IMR-90 (cell line): ENCODE data around the gene LRRC72. TPM values are rescaled to one million over a fixed set of nuclear protein-coding genes. Genes with fewer than 3 reads are reported as not detected.
A peak's percentile ranks its signal among the peaks of the same experiment; 100 is the strongest.

ENCODE experiments used
- ATAC-seq: fragments of 200-7000 bp; cut with Tn5 transposase; 2 replicates; pipeline ENCODE4 v1.9.1; 2020; ENCODE audit warnings: low read depth, mild to moderate bottlenecking, moderate library complexity
- BruUV-seq: library from RNA; stranded (reverse); fragments of 400-500 nt; replicated peaks from 2 replicates; lab custom pipeline; 2021; lab: Mats Ljungman, UMichigan
- CTCF ChIA-PET: fragments of 300-600 bp; formaldehyde crosslinking; extraction: SDS; loops from one replicate; lab custom pipeline; 2021; ENCODE audit warnings: antibody characterized with exemption; lab: Yijun Ruan, JAX
- POLR2A ChIA-PET: fragments of 300-600 bp; sonication (Branson Sonifier 250); formaldehyde crosslinking; loops from one replicate; lab custom pipeline; 2022; ENCODE audit warnings: antibody characterized with exemption; ENCODE audit not compliant: unreplicated experiment; lab: Charles Lee
- DNase-seq: peaks from one replicate; pipeline ENCODE4 v3.0.0; 2013
- H2AFZ ChIP-seq: replicated peaks from 2 replicates; pipeline ENCODE3; 2013; ENCODE audit warnings: low read length, mild to moderate bottlenecking; ENCODE audit not compliant: poor library complexity
- H2AK5ac ChIP-seq: 2 replicates; pipeline ENCODE4 v1.6.1; 2013; ENCODE audit warnings: low read depth, low read length, inconsistent platforms
- H2AK9ac ChIP-seq: replicated peaks from 2 replicates; pipeline ENCODE3; 2013; ENCODE audit warnings: mild to moderate bottlenecking, low read depth, low read length, moderate library complexity; ENCODE audit not compliant: poor library complexity
- H2BK120ac ChIP-seq: 2 replicates; pipeline ENCODE4 v1.6.1; 2013; ENCODE audit warnings: low read depth, low read length, inconsistent platforms
- H2BK15ac ChIP-seq: 3 replicates; pipeline ENCODE4 v1.6.1; 2013; ENCODE audit warnings: low read depth, low read length, inconsistent platforms
- H2BK20ac ChIP-seq: 2 replicates; pipeline ENCODE4 v1.6.1; 2013; ENCODE audit warnings: low read depth, mild to moderate bottlenecking, inconsistent platforms, low read length, moderate library complexity
- H2BK5ac ChIP-seq: 2 replicates; pipeline ENCODE4 v1.6.1; 2013; ENCODE audit warnings: mild to moderate bottlenecking, low read depth, low read length, inconsistent platforms; ENCODE audit not compliant: poor library complexity, severe bottlenecking
- H3K14ac ChIP-seq: replicated peaks from 2 replicates; pipeline ENCODE4 v1.6.1; 2013; ENCODE audit warnings: low read depth, low read length, inconsistent platforms
- H3K18ac ChIP-seq: 2 replicates; pipeline ENCODE4 v1.6.1; 2013; ENCODE audit warnings: low read depth, low read length, control low read depth
- H3K23ac ChIP-seq: 2 replicates; pipeline ENCODE4 v1.6.1; 2013; ENCODE audit warnings: low read depth, low read length, inconsistent platforms
- H3K27ac ChIP-seq: 2 replicates; pipeline ENCODE4 v1.5.1; 2013; ENCODE audit warnings: mild to moderate bottlenecking, control low read depth, low read length; ENCODE audit not compliant: insufficient read depth
- H3K27me3 ChIP-seq: 2 replicates; pipeline ENCODE4 v1.6.1; 2013; ENCODE audit warnings: low read length; ENCODE audit not compliant: control insufficient read depth, insufficient read depth
- H3K36me3 ChIP-seq: 2 replicates; pipeline ENCODE4 v1.6.1; 2013; ENCODE audit warnings: low read length, mixed read lengths; ENCODE audit not compliant: control insufficient read depth, insufficient read depth
- H3K4ac ChIP-seq: 2 replicates; pipeline ENCODE4 v1.6.1; 2013; ENCODE audit warnings: low read depth, low read length, inconsistent platforms
- H3K4me1 ChIP-seq: 2 replicates; pipeline ENCODE4 v1.6.1; 2013; ENCODE audit warnings: low read length, mixed read lengths; ENCODE audit not compliant: control insufficient read depth, insufficient read depth
- H3K4me2 ChIP-seq: 2 replicates; pipeline ENCODE4 v1.6.1; 2013; ENCODE audit warnings: low read depth, mild to moderate bottlenecking, control low read depth, low read length, moderate library complexity
- H3K4me3 ChIP-seq: 2 replicates; pipeline ENCODE4 v1.5.1; 2013; ENCODE audit warnings: low read depth, mild to moderate bottlenecking, control low read depth, low read length, moderate library complexity; ENCODE audit not compliant: insufficient read depth
- H3K56ac ChIP-seq: 2 replicates; pipeline ENCODE4 v1.6.1; 2013; ENCODE audit warnings: low read length, inconsistent platforms; ENCODE audit not compliant: insufficient read depth; ENCODE audit errors: extremely low read depth
- H3K79me1 ChIP-seq, 2 experiments: 2 replicates each; pipeline ENCODE4 v1.6.1; 2013; ENCODE audit warnings: low read length in 2 of 2, inconsistent platforms in 1 of 2, low read depth in 1 of 2
- H3K9ac ChIP-seq: 2 replicates; pipeline ENCODE4 v1.6.1; 2013; ENCODE audit warnings: low read depth, low read length, control low read depth
- H3K9me1 ChIP-seq: 2 replicates; pipeline ENCODE4 v1.6.1; 2013; ENCODE audit warnings: low read length, inconsistent platforms; ENCODE audit not compliant: insufficient read depth
- H3K9me3 ChIP-seq: 2 replicates; pipeline ENCODE4 v1.6.1; 2013; ENCODE audit warnings: low read length; ENCODE audit not compliant: control insufficient read depth, insufficient read depth
- H4K20me1 ChIP-seq: 2 replicates; pipeline ENCODE4 v1.6.1; 2013; ENCODE audit warnings: low read length, inconsistent platforms; ENCODE audit not compliant: insufficient read depth
- H4K5ac ChIP-seq: 2 replicates; pipeline ENCODE4 v1.6.1; 2013; ENCODE audit warnings: mild to moderate bottlenecking, low read depth, low read length, control low read depth
- H4K8ac ChIP-seq, 2 experiments: 2 replicates each; pipeline ENCODE4 v1.6.1; 2013; ENCODE audit warnings: low read depth in 2 of 2, low read length in 2 of 2, control low read depth in 1 of 2, inconsistent platforms in 1 of 2
- H4K91ac ChIP-seq: 2 replicates; pipeline ENCODE4 v1.6.1; 2013; ENCODE audit warnings: low read depth, low read length, inconsistent platforms; ENCODE audit not compliant: insufficient read depth
- CHD1 ChIP-seq: IDR thresholded peaks from 2 replicates; pipeline ENCODE4 v1.6.1; 2012; ENCODE audit warnings: low read depth, low read length, improper control_type of control experiment
- FOS ChIP-seq: fragments of 150-350 bp; IDR thresholded peaks from 2 replicates; pipeline ENCODE4 v1.6.1; 2016; ENCODE audit warnings: low read depth, low read length
- MAFK ChIP-seq: IDR thresholded peaks from 2 replicates; pipeline ENCODE4 v1.6.1; 2012; ENCODE audit warnings: low read depth, low read length, improper control_type of control experiment
- WGBS, 2 experiments: methylation state at CpG; one replicate each; pipeline versions ENCODE4 v1.1.5 to v1.1.7; 2013; ENCODE audit warnings: missing lambda C conversion rate in 2 of 2; ENCODE audit not compliant: insufficient read length in 1 of 2; ENCODE audit errors: extremely low coverage in 2 of 2; 5-methylcytosine and 5-hydroxymethylcytosine counted together
- dilution Hi-C: fragments of 300-500 bp; cut with HindIII; formaldehyde crosslinking; loops from one replicate; pipeline ENCODE4 v1.14.3; 2018; ENCODE audit warnings: low sequenced_read_pairs; ENCODE audit not compliant: unreplicated experiment
- in situ Hi-C: fragments of 300-500 bp; cut with MboI; formaldehyde crosslinking; loops from 3 replicates; pipeline ENCODE4 v1.14.3; 2019; ENCODE audit warnings: low sequenced_read_pairs, inconsistent platforms, mixed read lengths
- intact Hi-C: fragments of 100-400 bp; cut with micrococcal nuclease; formaldehyde crosslinking; loops from 2 replicates; pipeline ENCODE4 v1.10.0; 2022
- polyA plus RNA-seq, 3 experiments: library from polyadenylated mRNA; depleted of rRNA; stranded (reverse); fragments of >200 nt; gene quantifications; 2 replicates each; pipeline ENCODE4 v1.2.3, GENCODE V29; 2012; ENCODE audit warnings: low replicate concordance in 1 of 3
- total RNA-seq: library from RNA; depleted of rRNA; stranded (reverse); fragments of >200 nt; gene quantifications from 2 replicates; pipeline ENCODE4 v1.2.3, GENCODE V29; 2012

Gene LRRC72
- total and polyA plus RNA-seq, 2 of the 4 experiments (the other 2 are of a cell fraction) = not detected

GRCh38 chr7:16619979-16620408 is 93.4 kb downstream of the LRRC72 start:
- Histone ChIP-seq H2AK5ac (no peak overlapping the region), H3K36me3 (peaks cover 12% of the 10 kb centered on the region; the same call in 1 of the 2 replicates), H3K27me3 (no peaks in the 10 kb centered on the region), H3K4me2 (no peak overlapping the region), H3K27ac (no peak overlapping the region), H3K9ac (no peak overlapping the region), H3K9me1 (peaks cover 5% of the 10 kb centered on the region; the same call in 1 of the 2 replicates), H3K4ac (no peak overlapping the region), H2BK20ac (no peak overlapping the region), H3K9me3 (no peaks in the 10 kb centered on the region), H2AK9ac (no peak overlapping the region), H3K23ac (no peak overlapping the region), H2AFZ (no peak overlapping the region), H4K5ac (no peak overlapping the region), H3K79me1 (peaks cover 0 to 6% of the 10 kb centered on the region in 2 experiments; a peak in 1 of 4 replicates), H3K4me1 (peaks cover 5% of the 10 kb centered on the region), H4K20me1 (no peaks in the 10 kb centered on the region), H4K8ac (no peak overlapping the region), H3K14ac (no peak overlapping the region), H4K91ac (no peak overlapping the region), H3K4me3 (no peak overlapping the region), H3K56ac (no peak overlapping the region), H2BK120ac (no peak overlapping the region), H2BK5ac (no peak overlapping the region), H3K18ac (no peak overlapping the region), H2BK15ac (no peak overlapping the region)
- ChIA-PET CTCF (no interaction called here), POLR2A (no interaction called here)
- intact Hi-C loops = no loop called here
- DNase-seq (peak; percentile 41), ATAC-seq (peak; percentile 42; the same call in 1 of the 2 replicates)
- no peak for TF ChIP-seq MAFK
- TF ChIP-seq CHD1 = no peak
- peak; percentile 34 for TF ChIP-seq FOS
- no TSS peak for BruUV-seq
- dilution Hi-C loops = no loop called here
- in situ Hi-C loops = loop anchor here (25.0 kb wide), 1 partner anchor 292 kb away; no protein-coding TSS in a partner anchor
- no CpG with 5 or more reads among the region's 2 CpGs for WGBS, 2 experiments
